ENCODE measurements around the gene SVOP. TPM values are rescaled to one million over a fixed set of nuclear protein-coding genes. Genes with fewer than 3 reads are reported as not detected.

SVOP gene
- total and polyA plus RNA-seq, 2 of the 8 experiments (the other 6 are each of a cell fraction or from before 2014, with no cell fraction given), result 0.06 TPM; not detected in 1

DNA sequence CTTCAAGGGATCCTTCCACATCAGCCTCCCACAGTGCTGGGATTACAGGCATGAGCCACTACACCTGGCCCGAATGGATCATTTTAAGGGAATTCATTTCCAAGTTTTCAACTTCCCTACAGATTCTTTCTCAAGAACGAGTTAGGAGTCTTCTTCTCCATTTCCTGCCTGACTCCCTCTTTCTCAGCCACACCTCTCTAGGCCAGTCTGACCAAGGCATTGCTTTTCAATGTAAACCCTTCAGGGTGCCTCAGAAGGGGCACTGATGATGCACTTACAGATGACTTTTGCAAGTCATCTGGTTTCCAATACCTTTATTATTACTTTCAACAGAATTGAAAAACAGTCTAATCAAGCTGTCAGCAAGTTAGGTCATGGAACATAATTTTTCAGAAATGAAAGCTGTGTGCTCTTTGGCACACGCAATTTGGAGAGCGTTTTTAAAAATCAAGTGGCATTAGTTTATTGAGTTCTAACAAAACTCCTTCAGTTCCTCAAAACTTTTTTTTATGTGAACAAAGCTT lies 47.2 kb downstream of the SVOP start (continued):
- TF ChIP-seq, protein P1, sequence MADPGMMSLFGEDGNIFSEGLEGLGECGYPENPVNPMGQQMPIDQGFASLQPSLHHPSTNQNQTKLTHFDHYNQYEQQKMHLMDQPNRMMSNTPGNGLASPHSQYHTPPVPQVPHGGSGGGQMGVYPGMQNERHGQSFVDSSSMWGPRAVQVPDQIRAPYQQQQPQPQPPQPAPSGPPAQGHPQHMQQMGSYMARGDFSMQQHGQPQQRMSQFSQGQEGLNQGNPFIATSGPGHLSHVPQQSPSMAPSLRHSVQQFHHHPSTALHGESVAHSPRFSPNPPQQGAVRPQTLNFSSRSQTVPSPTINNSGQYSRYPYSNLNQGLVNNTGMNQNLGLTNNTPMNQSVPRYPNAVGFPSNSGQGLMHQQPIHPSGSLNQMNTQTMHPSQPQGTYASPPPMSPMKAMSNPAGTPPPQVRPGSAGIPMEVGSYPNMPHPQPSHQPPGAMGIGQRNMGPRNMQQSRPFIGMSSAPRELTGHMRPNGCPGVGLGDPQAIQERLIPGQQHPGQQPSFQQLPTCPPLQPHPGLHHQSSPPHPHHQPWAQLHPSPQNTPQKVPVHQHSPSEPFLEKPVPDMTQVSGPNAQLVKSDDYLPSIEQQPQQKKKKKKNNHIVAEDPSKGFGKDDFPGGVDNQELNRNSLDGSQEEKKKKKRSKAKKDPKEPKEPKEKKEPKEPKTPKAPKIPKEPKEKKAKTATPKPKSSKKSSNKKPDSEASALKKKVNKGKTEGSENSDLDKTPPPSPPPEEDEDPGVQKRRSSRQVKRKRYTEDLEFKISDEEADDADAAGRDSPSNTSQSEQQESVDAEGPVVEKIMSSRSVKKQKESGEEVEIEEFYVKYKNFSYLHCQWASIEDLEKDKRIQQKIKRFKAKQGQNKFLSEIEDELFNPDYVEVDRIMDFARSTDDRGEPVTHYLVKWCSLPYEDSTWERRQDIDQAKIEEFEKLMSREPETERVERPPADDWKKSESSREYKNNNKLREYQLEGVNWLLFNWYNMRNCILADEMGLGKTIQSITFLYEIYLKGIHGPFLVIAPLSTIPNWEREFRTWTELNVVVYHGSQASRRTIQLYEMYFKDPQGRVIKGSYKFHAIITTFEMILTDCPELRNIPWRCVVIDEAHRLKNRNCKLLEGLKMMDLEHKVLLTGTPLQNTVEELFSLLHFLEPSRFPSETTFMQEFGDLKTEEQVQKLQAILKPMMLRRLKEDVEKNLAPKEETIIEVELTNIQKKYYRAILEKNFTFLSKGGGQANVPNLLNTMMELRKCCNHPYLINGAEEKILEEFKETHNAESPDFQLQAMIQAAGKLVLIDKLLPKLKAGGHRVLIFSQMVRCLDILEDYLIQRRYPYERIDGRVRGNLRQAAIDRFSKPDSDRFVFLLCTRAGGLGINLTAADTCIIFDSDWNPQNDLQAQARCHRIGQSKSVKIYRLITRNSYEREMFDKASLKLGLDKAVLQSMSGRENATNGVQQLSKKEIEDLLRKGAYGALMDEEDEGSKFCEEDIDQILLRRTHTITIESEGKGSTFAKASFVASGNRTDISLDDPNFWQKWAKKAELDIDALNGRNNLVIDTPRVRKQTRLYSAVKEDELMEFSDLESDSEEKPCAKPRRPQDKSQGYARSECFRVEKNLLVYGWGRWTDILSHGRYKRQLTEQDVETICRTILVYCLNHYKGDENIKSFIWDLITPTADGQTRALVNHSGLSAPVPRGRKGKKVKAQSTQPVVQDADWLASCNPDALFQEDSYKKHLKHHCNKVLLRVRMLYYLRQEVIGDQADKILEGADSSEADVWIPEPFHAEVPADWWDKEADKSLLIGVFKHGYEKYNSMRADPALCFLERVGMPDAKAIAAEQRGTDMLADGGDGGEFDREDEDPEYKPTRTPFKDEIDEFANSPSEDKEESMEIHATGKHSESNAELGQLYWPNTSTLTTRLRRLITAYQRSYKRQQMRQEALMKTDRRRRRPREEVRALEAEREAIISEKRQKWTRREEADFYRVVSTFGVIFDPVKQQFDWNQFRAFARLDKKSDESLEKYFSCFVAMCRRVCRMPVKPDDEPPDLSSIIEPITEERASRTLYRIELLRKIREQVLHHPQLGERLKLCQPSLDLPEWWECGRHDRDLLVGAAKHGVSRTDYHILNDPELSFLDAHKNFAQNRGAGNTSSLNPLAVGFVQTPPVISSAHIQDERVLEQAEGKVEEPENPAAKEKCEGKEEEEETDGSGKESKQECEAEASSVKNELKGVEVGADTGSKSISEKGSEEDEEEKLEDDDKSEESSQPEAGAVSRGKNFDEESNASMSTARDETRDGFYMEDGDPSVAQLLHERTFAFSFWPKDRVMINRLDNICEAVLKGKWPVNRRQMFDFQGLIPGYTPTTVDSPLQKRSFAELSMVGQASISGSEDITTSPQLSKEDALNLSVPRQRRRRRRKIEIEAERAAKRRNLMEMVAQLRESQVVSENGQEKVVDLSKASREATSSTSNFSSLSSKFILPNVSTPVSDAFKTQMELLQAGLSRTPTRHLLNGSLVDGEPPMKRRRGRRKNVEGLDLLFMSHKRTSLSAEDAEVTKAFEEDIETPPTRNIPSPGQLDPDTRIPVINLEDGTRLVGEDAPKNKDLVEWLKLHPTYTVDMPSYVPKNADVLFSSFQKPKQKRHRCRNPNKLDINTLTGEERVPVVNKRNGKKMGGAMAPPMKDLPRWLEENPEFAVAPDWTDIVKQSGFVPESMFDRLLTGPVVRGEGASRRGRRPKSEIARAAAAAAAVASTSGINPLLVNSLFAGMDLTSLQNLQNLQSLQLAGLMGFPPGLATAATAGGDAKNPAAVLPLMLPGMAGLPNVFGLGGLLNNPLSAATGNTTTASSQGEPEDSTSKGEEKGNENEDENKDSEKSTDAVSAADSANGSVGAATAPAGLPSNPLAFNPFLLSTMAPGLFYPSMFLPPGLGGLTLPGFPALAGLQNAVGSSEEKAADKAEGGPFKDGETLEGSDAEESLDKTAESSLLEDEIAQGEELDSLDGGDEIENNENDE (IDR thresholded peaks at IDR 0.05; ENCODE audit: insufficient replicate concordance, low read length), result no peak
- no peak for TF ChIP-seq TEAD4 (IDR thresholded peaks at IDR 0.05; ENCODE audit: low read depth, low read length)
- no peak for TF ChIP-seq CEBPB (IDR thresholded peaks at IDR 0.05; ENCODE audit: low read depth, low read length)
- TF ChIP-seq EP300 (IDR thresholded peaks at IDR 0.05; ENCODE audit: borderline replicate concordance in 1 of 2, low read depth in 2 of 2, low read length in 2 of 2), result no peak
- TF ChIP-seq JUN (IDR thresholded peaks at IDR 0.05; ENCODE audit: low read depth, low read length), result no peak
- TF ChIP-seq YY1 (IDR thresholded peaks at IDR 0.05; ENCODE audit: low read depth, low read length), result no peak
- no peak for TF ChIP-seq SP1 (IDR thresholded peaks at IDR 0.05; ENCODE audit: low read depth, low read length)
